Mucosa of stomach (tissue), 1 donor: ENCODE data around the gene TRIML1.

Experiments
- H3K27me3 ChIP-seq: one replicate; pipeline ENCODE4 v1.7.0; 2013; ENCODE audit warnings: mild to moderate bottlenecking, low read length; ENCODE audit not compliant: control insufficient read depth, insufficient read depth
- H3K36me3 ChIP-seq: one replicate; pipeline ENCODE4 v1.7.0; 2013; ENCODE audit warnings: low read length; ENCODE audit not compliant: control insufficient read depth, insufficient read depth
- H3K4me1 ChIP-seq: one replicate; pipeline ENCODE4 v1.7.0; 2013; ENCODE audit warnings: mild to moderate bottlenecking, low read length; ENCODE audit not compliant: control insufficient read depth, insufficient read depth
- H3K4me3 ChIP-seq: one replicate; pipeline ENCODE4 v1.7.0; 2013; ENCODE audit warnings: low read length
- H3K9ac ChIP-seq: one replicate; pipeline ENCODE4 v1.7.0; 2013; ENCODE audit warnings: mild to moderate bottlenecking, low read length, moderate library complexity
- H3K9me3 ChIP-seq: one replicate; pipeline ENCODE4 v1.7.0; 2013; ENCODE audit warnings: mild to moderate bottlenecking, low read length, moderate library complexity; ENCODE audit not compliant: control insufficient read depth
- donor health status: Pancreatic carcinoma.

TRIML1 gene

DNA sequence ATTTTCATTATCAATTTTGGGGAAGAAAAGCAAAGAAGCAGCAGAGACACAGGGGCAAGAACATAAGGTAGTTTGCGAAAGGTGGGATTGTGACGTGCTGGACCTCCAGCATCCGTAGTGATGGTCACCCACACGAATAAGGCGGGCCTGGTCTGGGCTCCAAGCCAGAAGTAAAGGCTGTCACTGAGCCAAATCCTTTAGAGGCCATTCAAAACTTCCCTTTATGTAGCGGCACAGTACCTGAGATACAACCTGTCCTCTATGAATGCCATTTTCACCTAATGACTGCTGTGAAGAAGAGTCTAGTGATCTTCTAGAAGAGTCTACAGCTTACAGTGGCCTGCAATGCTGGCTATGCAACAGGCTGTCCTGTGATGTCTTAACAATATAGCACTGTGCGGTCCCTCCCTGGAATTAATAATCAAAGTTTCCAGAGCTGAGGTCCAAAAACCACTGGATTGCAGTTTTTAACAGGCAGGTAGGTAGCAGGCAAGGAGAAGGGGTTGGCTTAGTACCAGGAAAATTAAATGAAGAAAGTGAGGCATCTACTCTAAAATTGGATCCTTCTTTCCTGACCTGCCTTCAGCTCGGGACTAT, 56.2 kb downstream of the TRIML1 start:
- no peaks in the 10 kb centered on the region for H3K4me1 ChIP-seq
- no peak overlapping the region for H3K4me3 ChIP-seq
- no peaks in the 10 kb centered on the region for H3K36me3 ChIP-seq
- H3K9me3 ChIP-seq, result no peaks in the 10 kb centered on the region
- no peaks in the 10 kb centered on the region for H3K27me3 ChIP-seq
- H3K9ac ChIP-seq, result no peak overlapping the region

- Histone ChIP-seq H3K36me3 (no peaks in the 10 kb centered on the region), H3K9ac (no peak overlapping the region), H3K4me1 (no peaks in the 10 kb centered on the region), H3K4me3 (no peak overlapping the region), H3K9me3 (no peaks in the 10 kb centered on the region), H3K27me3 (no peaks in the 10 kb centered on the region)
Observed at GRCh38 chr4:188196134-188196735, 57.0 kb downstream of the TRIML1 start.
